Mucosa of descending colon (tissue), 3 donors: ENCODE data around the gene TTLL12. TPM values are rescaled to one million over a fixed set of nuclear protein-coding genes. Genes with fewer than 3 reads are reported as not detected.

Source experiments
- ATAC-seq: fragments of 200-7000 bp; cut with Tn5 transposase; one replicate; pipeline ENCODE4 v1.9.1; 2020; ENCODE audit warnings: mild to moderate bottlenecking, moderate library complexity
- DNase-seq, 3 donors: peaks; one replicate each; pipeline ENCODE4 v3.0.0-alpha.2; 2020
- H3K36me3 ChIP-seq: fragments of 200-600 bp; one replicate; pipeline ENCODE4 v1.8.0; 2021; ENCODE audit warnings: low read depth, mild to moderate bottlenecking
- H3K4me1 ChIP-seq: fragments of 200-600 bp; one replicate; pipeline ENCODE4 v1.8.0; 2021; ENCODE audit warnings: low read depth, mild to moderate bottlenecking
- H3K4me3 ChIP-seq: fragments of 200-600 bp; one replicate; pipeline ENCODE4 v1.8.0; 2021; ENCODE audit warnings: mild to moderate bottlenecking
- H3K9me3 ChIP-seq: fragments of 200-600 bp; one replicate; pipeline ENCODE4 v1.8.0; 2021; ENCODE audit warnings: mild to moderate bottlenecking
- intact Hi-C, 2 donors: fragments of 100-400 bp; cut with DNase I in 1 of 2; cut with micrococcal nuclease in 1 of 2; formaldehyde crosslinking; loops; one replicate each; pipeline versions ENCODE4 v1.11.0 to v1.11.1; 2022; cut with DNase I, micrococcal nuclease
- total RNA-seq, 3 donors: library from RNA; stranded (reverse); fragmentation: NEBNext Ultra II Directional in 2 of 3; extraction: Animal tissue kit (Norgen Biotek cat#: 25700) in 2 of 3; gene quantifications; one replicate each; pipeline versions ENCODE4 v1.2.1 to v1.2.4, GENCODE V29; 2021 to 2023
- TF ChIP-seq, protein P1 (sequence below): fragments of 200-600 bp; IDR thresholded peaks from one replicate; pipeline ENCODE4 v1.8.0; 2022; ENCODE audit warnings: antibody characterized with exemption, mild to moderate bottlenecking
- donor health status: DM: no; HTN: no; CAD: no; lungs with moderate emphysema.
- donor health status: DM: no; HTN: no; CAD: no.
- donor health status: DM: no; HTN: yes; CAD: no.

TTLL12 gene
- total RNA-seq, 3 donors from 2014 or later, result 47.6 to 95.2 (median 90.1) TPM

DNA sequence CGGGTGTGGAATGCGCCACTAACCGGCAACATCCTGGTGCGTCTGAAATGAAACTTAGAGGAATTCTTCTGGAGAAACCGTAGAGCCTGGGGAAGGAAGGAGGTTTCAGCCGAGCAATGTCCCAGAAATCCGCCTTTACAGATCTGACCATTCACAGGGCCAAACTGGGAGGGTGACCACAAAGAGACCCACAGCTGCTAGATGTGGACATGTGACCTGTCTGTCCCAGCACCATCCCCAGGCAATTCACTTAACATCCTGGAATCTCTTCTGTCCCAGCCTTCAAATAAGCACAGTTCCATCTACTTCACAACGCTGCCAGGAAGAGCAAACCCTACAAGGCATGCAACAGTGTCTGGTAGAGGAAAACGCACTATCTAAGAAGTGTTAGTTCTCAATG, 53.5 kb downstream of the TTLL12 start:
- ATAC-seq, result no peak
- H3K4me3 ChIP-seq, result no peak overlapping the region
- TF ChIP-seq, protein P1, sequence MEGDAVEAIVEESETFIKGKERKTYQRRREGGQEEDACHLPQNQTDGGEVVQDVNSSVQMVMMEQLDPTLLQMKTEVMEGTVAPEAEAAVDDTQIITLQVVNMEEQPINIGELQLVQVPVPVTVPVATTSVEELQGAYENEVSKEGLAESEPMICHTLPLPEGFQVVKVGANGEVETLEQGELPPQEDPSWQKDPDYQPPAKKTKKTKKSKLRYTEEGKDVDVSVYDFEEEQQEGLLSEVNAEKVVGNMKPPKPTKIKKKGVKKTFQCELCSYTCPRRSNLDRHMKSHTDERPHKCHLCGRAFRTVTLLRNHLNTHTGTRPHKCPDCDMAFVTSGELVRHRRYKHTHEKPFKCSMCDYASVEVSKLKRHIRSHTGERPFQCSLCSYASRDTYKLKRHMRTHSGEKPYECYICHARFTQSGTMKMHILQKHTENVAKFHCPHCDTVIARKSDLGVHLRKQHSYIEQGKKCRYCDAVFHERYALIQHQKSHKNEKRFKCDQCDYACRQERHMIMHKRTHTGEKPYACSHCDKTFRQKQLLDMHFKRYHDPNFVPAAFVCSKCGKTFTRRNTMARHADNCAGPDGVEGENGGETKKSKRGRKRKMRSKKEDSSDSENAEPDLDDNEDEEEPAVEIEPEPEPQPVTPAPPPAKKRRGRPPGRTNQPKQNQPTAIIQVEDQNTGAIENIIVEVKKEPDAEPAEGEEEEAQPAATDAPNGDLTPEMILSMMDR, result no peak
- intact Hi-C loops, result no loop called here
- peaks cover 17% of the 10 kb centered on the region for H3K4me1 ChIP-seq
- no peaks in the 10 kb centered on the region for H3K36me3 ChIP-seq
- no peak for DNase-seq
- H3K9me3 ChIP-seq, result no peaks in the 10 kb centered on the region

DNA sequence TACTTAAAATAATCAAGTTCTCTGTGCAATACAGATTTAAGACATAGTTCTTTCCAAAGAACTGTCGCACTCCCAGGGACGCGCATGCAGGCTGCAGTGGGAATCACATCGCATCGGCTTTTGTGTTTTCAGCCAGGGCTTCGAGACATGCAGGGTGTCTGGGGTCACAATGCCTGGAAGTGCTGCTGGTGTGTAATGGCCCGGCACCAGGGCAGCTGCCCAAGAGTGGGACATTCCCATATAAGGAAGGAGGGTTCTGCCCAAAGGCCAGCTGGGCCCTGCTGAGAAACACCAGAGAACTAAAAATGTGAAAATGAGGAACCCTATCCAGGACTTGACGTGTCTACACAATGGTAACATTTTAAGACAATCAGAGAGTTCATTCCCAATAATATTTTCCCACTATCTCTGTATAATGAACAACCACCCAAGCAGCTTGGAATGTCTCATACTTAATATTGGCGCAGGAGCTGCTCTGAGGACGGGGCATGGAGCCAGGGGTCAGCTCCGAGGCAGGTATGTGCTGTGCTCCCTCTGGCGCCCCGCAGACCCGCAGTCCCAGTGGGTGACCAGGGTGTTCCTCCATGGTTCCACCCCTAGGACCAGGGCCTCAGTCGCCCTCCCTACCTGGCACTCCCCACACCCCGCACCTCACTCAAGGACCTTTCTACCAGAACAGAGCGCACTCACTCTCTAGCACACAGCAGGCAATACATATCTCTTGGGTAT, 55.0 kb downstream of the TTLL12 start:
- no peaks in the 10 kb centered on the region for H3K36me3 ChIP-seq
- TF ChIP-seq, protein P1, result no peak

DNA sequence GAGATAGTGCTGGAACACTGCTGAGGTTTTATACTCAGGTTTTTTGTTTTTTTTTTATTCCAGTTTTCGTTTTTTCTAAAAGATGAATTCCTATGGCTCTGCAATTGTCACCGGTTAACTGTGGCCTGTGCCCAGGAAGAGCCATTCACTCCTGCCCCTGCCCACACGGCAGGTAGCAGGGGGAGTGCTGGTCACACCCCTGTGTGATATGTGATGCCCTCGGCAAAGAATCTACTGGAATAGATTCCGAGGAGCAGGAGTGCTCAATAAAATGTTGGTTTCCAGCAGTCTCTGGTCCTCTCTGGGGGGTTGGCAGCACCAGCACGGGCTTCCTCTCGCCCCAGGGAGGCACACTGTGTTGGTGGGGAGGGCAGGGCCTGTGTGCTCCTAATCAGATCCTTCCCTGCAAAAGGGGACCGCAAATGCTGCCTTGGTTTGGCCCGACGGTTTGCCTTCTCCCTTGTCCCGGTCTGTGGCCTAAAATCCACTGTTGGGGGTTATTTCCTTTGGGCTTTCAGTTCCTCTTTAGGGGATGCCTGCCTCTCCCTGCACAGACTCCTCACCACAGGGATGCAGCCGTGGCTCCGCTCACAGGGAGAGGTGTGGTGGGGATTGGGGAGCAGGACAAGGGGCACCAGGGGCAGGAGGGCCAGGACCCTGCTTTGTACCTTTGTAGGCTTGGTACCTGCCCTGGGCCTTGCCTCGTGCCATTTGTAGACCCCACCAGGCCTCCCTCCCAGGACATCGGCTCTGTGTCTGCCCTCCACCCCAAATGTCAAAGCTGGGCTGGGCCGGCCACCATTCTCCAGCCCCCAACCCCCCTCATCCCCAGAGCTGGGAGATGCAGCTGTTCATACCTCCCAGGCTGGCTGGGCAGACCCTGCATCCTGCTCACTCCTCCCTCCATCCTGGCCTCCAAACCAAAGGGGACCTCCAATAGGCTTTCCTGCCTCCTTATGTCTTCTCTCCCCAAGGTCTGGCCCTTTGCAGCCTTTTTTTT, 57.2 kb downstream of the TTLL12 start:
- TF ChIP-seq, protein P1, result no peak
- ATAC-seq (no peak), DNase-seq (no peak)
- intact Hi-C loops, result no loop called here
- H3K4me3 ChIP-seq, result no peak overlapping the region
- H3K36me3 ChIP-seq, result no peaks in the 10 kb centered on the region
- H3K9me3 ChIP-seq, result no peaks in the 10 kb centered on the region
- peaks cover 39% of the 10 kb centered on the region for H3K4me1 ChIP-seq

More for the DNA sequence above, 55.0 kb downstream of the TTLL12 start:
- ATAC-seq, result no peak
- Histone ChIP-seq H3K4me3 (no peak overlapping the region), H3K9me3 (no peaks in the 10 kb centered on the region), H3K4me1 (peaks cover 29% of the 10 kb centered on the region)
- intact Hi-C loops, result no loop called here
- DNase-seq, result no peak

DNA sequence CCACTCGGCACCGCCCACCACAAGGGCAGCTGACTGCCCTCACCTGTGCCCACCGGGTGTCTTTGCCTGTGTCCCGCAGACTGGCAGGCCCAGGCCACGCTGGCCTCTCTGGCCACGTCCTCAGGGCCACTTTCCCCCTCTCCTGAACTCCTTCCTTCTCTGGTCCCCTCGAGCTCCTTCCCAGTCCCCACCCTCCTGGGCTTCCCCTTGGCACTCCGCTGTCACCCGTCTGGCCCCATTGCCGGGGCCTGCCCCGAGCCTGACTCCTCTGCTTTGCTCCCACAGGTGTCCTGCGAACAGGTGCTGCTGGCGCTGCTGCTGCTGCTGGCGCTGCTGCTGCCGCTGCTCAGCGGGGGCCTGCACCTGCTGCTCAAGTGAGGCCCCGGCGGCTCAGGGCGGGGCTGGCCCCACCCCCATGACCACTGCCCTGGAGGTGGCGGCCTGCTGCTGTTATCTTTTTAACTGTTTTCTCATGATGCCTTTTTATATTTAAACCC, 58.0 kb downstream of the TTLL12 start:
- DNase-seq (peak; percentile 79 to 88 (median 86)), ATAC-seq (peak; percentile 61)
- intact Hi-C loops, result no loop called here
- Histone ChIP-seq H3K4me3 (no peak overlapping the region), H3K36me3 (no peaks in the 10 kb centered on the region), H3K4me1 (peaks cover 39% of the 10 kb centered on the region), H3K9me3 (no peaks in the 10 kb centered on the region)
- TF ChIP-seq, protein P1, result no peak

DNA sequence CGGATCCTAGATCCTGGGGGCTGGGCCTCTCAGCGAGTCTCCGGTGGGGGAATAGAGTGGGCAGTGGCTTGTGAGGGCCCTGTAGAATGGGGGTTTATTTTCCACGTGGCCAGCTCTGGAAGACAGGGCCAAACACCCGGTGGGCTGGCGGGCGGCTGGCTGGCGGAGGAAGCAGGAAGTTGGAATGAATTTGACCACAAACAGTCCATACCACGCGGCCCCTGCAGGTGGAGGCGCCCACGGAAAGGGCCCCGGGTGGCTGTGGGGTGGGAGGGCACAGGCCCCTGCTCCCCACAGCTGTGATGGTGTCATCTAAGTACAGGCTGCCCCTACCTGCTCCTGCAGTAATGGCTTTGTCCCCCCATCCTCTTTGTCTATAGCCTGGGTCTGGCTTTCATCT, 58.8 kb downstream of the TTLL12 start:
- TF ChIP-seq, protein P1, result no peak
- Histone ChIP-seq H3K4me3 (no peak overlapping the region), H3K36me3 (no peaks in the 10 kb centered on the region), H3K4me1 (peaks cover 39% of the 10 kb centered on the region), H3K9me3 (no peaks in the 10 kb centered on the region)
- DNase-seq (peak in 1 of 3 donors; percentile 70), ATAC-seq (peak; percentile 12)
- intact Hi-C loops, result no loop called here
